Endothelial cell of umbilical vein (primary cell): ENCODE measurements around the gene ZNF460. TPM values are rescaled to one million over a fixed set of nuclear protein-coding genes. Genes with fewer than 3 reads are reported as not detected.

Source experiments
- BruUV-seq: library from RNA; stranded (reverse); fragments of 400-500 nt; replicated peaks from 2 replicates; lab custom pipeline; 2021; lab: Mats Ljungman, UMichigan
- CTCF ChIA-PET: fragments of 300-600, 350-600 bp; sonication (Branson Sonifier 250); formaldehyde crosslinking; loops from one replicate; lab custom pipeline; 2021; ENCODE audit warnings: antibody characterized with exemption, inconsistent platforms; lab: Charles Lee
- POLR2A ChIA-PET: fragments of 300-600, 350-600 bp; sonication (Branson Sonifier 250); formaldehyde crosslinking; loops from one replicate; lab custom pipeline; 2021; ENCODE audit warnings: antibody characterized with exemption, inconsistent platforms; lab: Charles Lee
- DNase-seq: peaks from one replicate; pipeline ENCODE4 v3.0.0-alpha.2; 2011; ENCODE audit warnings: low read depth, low spot score
- FAIRE-seq: peaks from 2 replicates; lab custom pipeline; 2011; peaks lifted over from hg19 to GRCh38; lab: Jason Lieb, UNC
- H2AFZ ChIP-seq: 2 replicates; pipeline ENCODE4 v1.6.0; 2012; ENCODE audit warnings: low read depth, low read length, control low read depth, inconsistent platforms
- H3K27ac ChIP-seq: 2 replicates; pipeline ENCODE4 v1.5.1; 2011; ENCODE audit warnings: low read depth, mild to moderate bottlenecking, control low read depth, low read length, moderate library complexity; ENCODE audit not compliant: insufficient read depth
- H3K27me3 ChIP-seq, 2 experiments: 2 replicates each; pipeline versions ENCODE4 v1.6.0 to v1.6.1; 2011; ENCODE audit warnings: low read length in 2 of 2, mixed read lengths in 1 of 2; ENCODE audit not compliant: control insufficient read depth in 2 of 2, insufficient read depth in 2 of 2
- H3K36me3 ChIP-seq, 2 experiments: 2 replicates in 1 of 2; 3 replicates in 1 of 2; pipeline ENCODE4 v1.5.1; 2011; ENCODE audit warnings: low read length in 2 of 2, mild to moderate bottlenecking in 1 of 2, moderate library complexity in 1 of 2; ENCODE audit not compliant: control insufficient read depth in 2 of 2, insufficient read depth in 2 of 2; ENCODE audit errors: extremely low read depth in 1 of 2
- H3K4me1 ChIP-seq: 3 replicates; pipeline ENCODE4 v1.5.1; 2011; ENCODE audit warnings: mild to moderate bottlenecking, low read length; ENCODE audit not compliant: control insufficient read depth, insufficient read depth; ENCODE audit errors: extremely low read depth
- H3K4me2 ChIP-seq: 2 replicates; pipeline ENCODE4 v1.6.1; 2011; ENCODE audit warnings: low read length, control low read depth, mixed read lengths; ENCODE audit not compliant: insufficient read depth
- H3K4me3 ChIP-seq, 3 experiments: fragments of 200-600 bp in 1 of 3; sonication (generic), shearing (Covaris generic) in 1 of 3; replicated peaks in 1 of 3; 2 replicates each; pipeline ENCODE4 v1.5.1; 2011 to 2016; ENCODE audit warnings: control low read depth in 3 of 3, low read length in 3 of 3, mild to moderate bottlenecking in 2 of 3, inconsistent platforms in 1 of 3, low read depth in 1 of 3, moderate library complexity in 1 of 3; ENCODE audit not compliant: insufficient read depth in 1 of 3
- H3K79me2 ChIP-seq: 2 replicates; pipeline ENCODE4 v1.6.0; 2012; ENCODE audit warnings: low read length, inconsistent platforms; ENCODE audit not compliant: control insufficient read depth, insufficient read depth
- H3K9ac ChIP-seq: replicated peaks from 2 replicates; pipeline ENCODE3; 2011; ENCODE audit warnings: low read length, control low read depth; ENCODE audit not compliant: insufficient read depth; ENCODE audit errors: extremely low read depth
- H3K9me1 ChIP-seq: replicated peaks from 3 replicates; pipeline ENCODE4 v1.6.0; 2011; ENCODE audit warnings: mild to moderate bottlenecking, low read length; ENCODE audit not compliant: control insufficient read depth, insufficient read depth; ENCODE audit errors: extremely low read depth
- H3K9me3 ChIP-seq: replicated peaks from 2 replicates; pipeline ENCODE4 v1.5.1; 2012; ENCODE audit warnings: low read length, inconsistent platforms; ENCODE audit not compliant: control insufficient read depth, insufficient read depth
- H4K20me1 ChIP-seq: replicated peaks from 2 replicates; pipeline ENCODE3; 2011; ENCODE audit warnings: mild to moderate bottlenecking, low read length; ENCODE audit not compliant: control insufficient read depth, insufficient read depth; ENCODE audit errors: extremely low read depth
- EZH2 ChIP-seq: IDR thresholded peaks from 2 replicates; pipeline ENCODE4 v1.6.1; 2012; ENCODE audit warnings: borderline replicate concordance, low read depth, mild to moderate bottlenecking, moderate library complexity, low read length, inconsistent platforms; ENCODE audit not compliant: severe bottlenecking
- FOS ChIP-seq: IDR thresholded peaks from 2 replicates; pipeline ENCODE4 v1.6.1; 2011; ENCODE audit warnings: mild to moderate bottlenecking, low read length, moderate library complexity, borderline replicate concordance; ENCODE audit not compliant: insufficient read depth
- GATA2 ChIP-seq: IDR thresholded peaks from 2 replicates; pipeline ENCODE4 v1.7.0; 2011; ENCODE audit warnings: low read depth, mild to moderate bottlenecking, moderate library complexity, mixed read lengths, low read length; ENCODE audit not compliant: insufficient read length, insufficient read depth
- JUN ChIP-seq: IDR thresholded peaks from 2 replicates; pipeline ENCODE4 v1.6.1; 2011; ENCODE audit warnings: borderline replicate concordance, low read depth; ENCODE audit not compliant: insufficient read length, insufficient read depth
- MYC ChIP-seq: IDR thresholded peaks from one replicate; pipeline ENCODE4 v1.6.1; 2011; ENCODE audit warnings: mild to moderate bottlenecking, low read depth, low read length
- POLR2A ChIP-seq: IDR thresholded peaks from 2 replicates; pipeline ENCODE4 v1.6.1; 2012; ENCODE audit warnings: low read depth, mild to moderate bottlenecking, control low read depth, low read length
- POLR2AphosphoS5 ChIP-seq: IDR thresholded peaks from 2 replicates; pipeline ENCODE4 v1.6.1; 2012; ENCODE audit warnings: low read depth, mild to moderate bottlenecking, control low read depth, low read length, moderate library complexity; ENCODE audit not compliant: insufficient read depth
- dilution Hi-C: fragments of 300-500 bp; cut with MboI; formaldehyde crosslinking; loops from one replicate; pipeline ENCODE4 v1.15.0; 2019; ENCODE audit warnings: low sequenced_read_pairs; ENCODE audit not compliant: extremely low pct_ligation_motif_present
- intact Hi-C: fragments of 100-400 bp; cut with micrococcal nuclease; formaldehyde crosslinking; loops from one replicate; pipeline ENCODE4 v1.10.0; 2022
- polyA plus RNA-seq, 4 experiments: library from polyadenylated mRNA; depleted of rRNA in 3 of 4; stranded (reverse) in 3 of 4; unstranded in 1 of 4; fragments of >200 nt; gene quantifications; 2 replicates each; pipeline versions ENCODE4 v1.2.1 to v1.2.3, GENCODE V29; 2011 to 2012; ENCODE audit warnings: missing spikeins in 1 of 4
- total RNA-seq: library from RNA; stranded (reverse); gene quantifications from 2 replicates; pipeline ENCODE4 v1.2.3, GENCODE V29; 2021
- TF ChIP-seq, protein P1 (sequence below), 2 donors: IDR thresholded peaks; 1 replicate in 1 of 2; 2 replicates in 1 of 2; pipeline ENCODE4 v1.5.1; 2011; ENCODE audit warnings: low read length in 2 of 2, mild to moderate bottlenecking in 2 of 2, moderate library complexity in 2 of 2, control low read depth in 1 of 2, inconsistent platforms in 1 of 2, low read depth in 1 of 2; ENCODE audit not compliant: insufficient read depth in 1 of 2; ENCODE audit errors: extremely low read depth in 1 of 2
- TF ChIP-seq, protein P2 (sequence below): IDR thresholded peaks from 2 replicates; pipeline ENCODE4 v1.6.1; 2011; ENCODE audit not compliant: insufficient read depth, insufficient read length

Gene ZNF460
- total and polyA plus RNA-seq, 2 donors (not counting 3 experiments of a cell fraction or from before 2014, with no cell fraction given) = 4.5 to 26.9 TPM

GRCh38 chr19:57305056-57305455, 24.8 kb downstream of the ZNF460 start:
- peaks cover 17% of the 10 kb centered on the region for H3K79me2 ChIP-seq
- BruUV-seq = no TSS peak
- H2AFZ ChIP-seq = no peak overlapping the region
- no peaks in the 10 kb centered on the region for H3K4me1 ChIP-seq
- ChIA-PET CTCF (no interaction called here), POLR2A (no interaction called here)
- TF ChIP-seq MYC (no peak), POLR2AphosphoS5 (no peak), POLR2A (no peak), FOS (no peak)
- TF ChIP-seq, protein P1, sequence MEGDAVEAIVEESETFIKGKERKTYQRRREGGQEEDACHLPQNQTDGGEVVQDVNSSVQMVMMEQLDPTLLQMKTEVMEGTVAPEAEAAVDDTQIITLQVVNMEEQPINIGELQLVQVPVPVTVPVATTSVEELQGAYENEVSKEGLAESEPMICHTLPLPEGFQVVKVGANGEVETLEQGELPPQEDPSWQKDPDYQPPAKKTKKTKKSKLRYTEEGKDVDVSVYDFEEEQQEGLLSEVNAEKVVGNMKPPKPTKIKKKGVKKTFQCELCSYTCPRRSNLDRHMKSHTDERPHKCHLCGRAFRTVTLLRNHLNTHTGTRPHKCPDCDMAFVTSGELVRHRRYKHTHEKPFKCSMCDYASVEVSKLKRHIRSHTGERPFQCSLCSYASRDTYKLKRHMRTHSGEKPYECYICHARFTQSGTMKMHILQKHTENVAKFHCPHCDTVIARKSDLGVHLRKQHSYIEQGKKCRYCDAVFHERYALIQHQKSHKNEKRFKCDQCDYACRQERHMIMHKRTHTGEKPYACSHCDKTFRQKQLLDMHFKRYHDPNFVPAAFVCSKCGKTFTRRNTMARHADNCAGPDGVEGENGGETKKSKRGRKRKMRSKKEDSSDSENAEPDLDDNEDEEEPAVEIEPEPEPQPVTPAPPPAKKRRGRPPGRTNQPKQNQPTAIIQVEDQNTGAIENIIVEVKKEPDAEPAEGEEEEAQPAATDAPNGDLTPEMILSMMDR (IDR thresholded peaks at IDR 0.05; ENCODE audit: extremely low read depth in 1 of 2, insufficient read depth in 1 of 2, low read depth in 1 of 2, low read length in 2 of 2) = no peak
- TF ChIP-seq, protein P2, sequence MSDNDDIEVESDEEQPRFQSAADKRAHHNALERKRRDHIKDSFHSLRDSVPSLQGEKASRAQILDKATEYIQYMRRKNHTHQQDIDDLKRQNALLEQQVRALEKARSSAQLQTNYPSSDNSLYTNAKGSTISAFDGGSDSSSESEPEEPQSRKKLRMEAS = no peak
- peaks cover 2% of the 10 kb centered on the region for H3K9me3 ChIP-seq
- dilution Hi-C loops = no loop called here
- intact Hi-C loops = no loop called here
- no peaks in the 10 kb centered on the region for H3K9me1 ChIP-seq
- H3K27me3 ChIP-seq = no peaks in the 10 kb centered on the region
- no peak overlapping the region for H3K4me2 ChIP-seq
- no peaks in the 10 kb centered on the region for H4K20me1 ChIP-seq
- no peak overlapping the region for H3K4me3 ChIP-seq
- no peak overlapping the region for H3K27ac ChIP-seq
- peaks cover 0 to 12% of the 10 kb centered on the region in 2 experiments for H3K36me3 ChIP-seq
- FAIRE-seq (no peak), DNase-seq (no peak)
- H3K9ac ChIP-seq = no peak overlapping the region

DNA sequence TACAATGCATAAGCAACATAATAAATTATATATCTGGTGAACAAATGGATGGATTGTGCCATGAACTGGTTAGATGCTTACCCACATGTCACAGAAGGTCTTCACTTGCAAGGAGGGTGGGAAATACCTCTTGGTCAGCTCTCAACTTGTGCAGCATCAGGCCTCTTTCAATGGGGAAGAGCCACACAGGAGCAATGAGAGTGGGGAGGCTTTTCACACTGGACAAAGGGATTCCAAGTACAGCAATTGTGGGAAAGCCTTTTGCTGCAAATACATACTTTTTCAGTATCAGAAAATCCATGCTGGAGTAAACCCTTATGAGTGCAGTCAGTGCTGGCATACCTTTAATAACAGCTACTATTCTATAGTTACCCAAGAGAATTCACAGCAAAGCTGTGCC, 28.2 kb downstream of the ZNF460 start:
- no peaks in the 10 kb centered on the region for H3K9me1 ChIP-seq
- H3K36me3 ChIP-seq = no peaks in the 10 kb centered on the region
- H4K20me1 ChIP-seq = no peaks in the 10 kb centered on the region
- no peak overlapping the region for H2AFZ ChIP-seq
- no TSS peak for BruUV-seq
- no peaks in the 10 kb centered on the region for H3K27me3 ChIP-seq
- peaks cover 2% of the 10 kb centered on the region for H3K9me3 ChIP-seq
- H3K9ac ChIP-seq = no peak overlapping the region
- DNase-seq = no peak
- CTCF ChIA-PET = no interaction called here
- TF ChIP-seq FOS (no peak), GATA2 (no peak), EZH2 (no peak), MYC (no peak), JUN (no peak), POLR2A (no peak), POLR2AphosphoS5 (no peak)
- TF ChIP-seq, protein P1 (IDR thresholded peaks at IDR 0.05; ENCODE audit: extremely low read depth in 1 of 2, insufficient read depth in 1 of 2, low read depth in 1 of 2, low read length in 2 of 2) = no peak
- TF ChIP-seq, protein P2 = no peak
- H3K4me2 ChIP-seq = no peak overlapping the region
- no peak overlapping the region for H3K27ac ChIP-seq
- no peaks in the 10 kb centered on the region for H3K4me1 ChIP-seq
- POLR2A ChIA-PET = no interaction called here
- no peak overlapping the region for H3K4me3 ChIP-seq
- no peak for FAIRE-seq
- dilution Hi-C loops (no loop called here), intact Hi-C loops (no loop called here)
- H3K79me2 ChIP-seq = no peaks in the 10 kb centered on the region
